Natural killer cell (primary cell): ENCODE measurements around the gene WFDC8. TPM values are rescaled to one million over a fixed set of nuclear protein-coding genes. Genes with fewer than 3 reads are reported as not detected.
"Not testable (repeated sequence)": the region's sequence is repeated elsewhere in the genome, so short reads cannot be mapped to it uniquely, and the experiment has no call there.

Experiments used
- ATAC-seq, 3 donors: fragments of 150-1000 bp in 2 of 3; fragments of 200-7000 bp in 1 of 3; cut with Tn5 transposase; 1 replicate in 1 of 3; 2 replicates in 2 of 3; pipeline ENCODE4 v1.10.0; 2021; ENCODE audit warnings: mild to moderate bottlenecking in 2 of 3, moderate library complexity in 2 of 3
- DNase-seq, 2 donors: peaks; one replicate each; pipeline versions ENCODE4 v3.0.0 to v3.0.0-alpha.2; 2013 to 2021; ENCODE audit warnings: mixed read lengths in 1 of 2
- H3K27ac ChIP-seq: one replicate; pipeline ENCODE4 v1.5.1; 2013; ENCODE audit warnings: mild to moderate bottlenecking, low read length
- H3K27me3 ChIP-seq: one replicate; pipeline ENCODE4 v1.6.1; 2013; ENCODE audit warnings: low read length; ENCODE audit not compliant: control insufficient read depth, insufficient read depth
- H3K36me3 ChIP-seq: one replicate; pipeline ENCODE4 v1.6.1; 2013; ENCODE audit warnings: low read length; ENCODE audit not compliant: control insufficient read depth, insufficient read depth
- H3K4me1 ChIP-seq: one replicate; pipeline ENCODE4 v1.6.1; 2013; ENCODE audit warnings: low read length; ENCODE audit not compliant: control insufficient read depth, insufficient read depth
- H3K4me3 ChIP-seq: one replicate; pipeline ENCODE4 v1.5.1; 2013; ENCODE audit warnings: low read length
- H3K9me3 ChIP-seq: one replicate; pipeline ENCODE4 v1.6.1; 2013; ENCODE audit warnings: low read length; ENCODE audit not compliant: control insufficient read depth, insufficient read depth
- H3K27ac Mint-ChIP-seq, 2 donors: one replicate each; pipeline ENCODE4 v1.8.0; 2022; ENCODE audit warnings: mild to moderate bottlenecking in 2 of 2, mixed read lengths in 2 of 2, moderate library complexity in 1 of 2
- H3K27me3 Mint-ChIP-seq, 2 donors: one replicate each; pipeline ENCODE4 v1.8.0; 2022; ENCODE audit warnings: low read depth in 2 of 2, mixed read lengths in 2 of 2
- H3K36me3 Mint-ChIP-seq: one replicate; pipeline ENCODE4 v1.8.0; 2022; ENCODE audit warnings: mixed read lengths
- H3K4me1 Mint-ChIP-seq, 2 donors: one replicate each; pipeline ENCODE4 v1.8.0; 2022; ENCODE audit warnings: mixed read lengths in 2 of 2
- H3K4me3 Mint-ChIP-seq: one replicate; pipeline ENCODE4 v1.8.0; 2022; ENCODE audit warnings: mild to moderate bottlenecking, moderate library complexity, mixed read lengths
- H3K9me3 Mint-ChIP-seq, 2 donors: one replicate each; pipeline ENCODE4 v1.8.0; 2022; ENCODE audit warnings: mixed read lengths in 2 of 2
- CTCF ChIP-seq: fragments of 200-600 bp; IDR thresholded peaks from one replicate; pipeline ENCODE4 v1.8.0; 2022; ENCODE audit warnings: antibody characterized with exemption
- whole genome bisulfite sequencing: methylation state at CpG from one replicate; pipeline ENCODE4 v1.1.7; 2013; ENCODE audit warnings: missing lambda C conversion rate; ENCODE audit not compliant: insufficient coverage; 5-methylcytosine and 5-hydroxymethylcytosine counted together
- intact Hi-C: fragments of 100-400 bp; cut with micrococcal nuclease; formaldehyde crosslinking; loops from one replicate; pipeline ENCODE4 v1.14.2; 2022
- total RNA-seq, 4 donors: library from RNA; stranded (reverse); fragments of 120-200 nt in 1 of 4; gene quantifications; one replicate each; pipeline versions ENCODE4 v1.2.3 to v1.2.4, GENCODE V29; 2013 to 2022

The WFDC8 gene
- total RNA-seq, 3 donors from 2014 or later (not counting 1 experiment from before 2014, with no cell fraction given) = not detected

DNA sequence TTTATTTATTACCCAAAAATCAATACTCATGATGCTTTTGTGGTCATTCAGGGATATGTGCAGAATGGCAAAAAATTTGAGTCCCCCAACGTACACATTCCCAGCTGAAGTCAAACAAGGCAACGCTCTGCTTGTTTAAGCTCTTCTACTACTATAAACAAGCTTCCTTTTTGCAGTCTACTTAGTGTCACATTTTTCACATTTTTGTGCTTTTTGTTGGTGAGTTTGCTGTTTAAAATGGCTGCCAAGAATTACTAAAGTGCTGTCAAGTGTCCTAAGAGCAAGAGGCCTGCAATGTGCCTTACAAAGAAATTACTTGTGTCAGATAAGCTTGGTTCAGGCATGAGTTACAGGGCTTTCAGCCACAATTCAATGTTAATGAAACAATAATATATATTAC is 2.1 kb downstream of the WFDC8 start:
- H3K36me3 ChIP-seq = no peaks in the 10 kb centered on the region
- DNase-seq = no peak

GRCh38 chr20:45575931-45576330 is 3.2 kb downstream of the WFDC8 start:
- no peaks in the 10 kb centered on the region for H3K9me3 Mint-ChIP-seq
- intact Hi-C loops = no loop called here

More for the DNA sequence above, 2.1 kb downstream of the WFDC8 start:
- Histone ChIP-seq H3K9me3 (no peaks in the 10 kb centered on the region), H3K4me1 (no peaks in the 10 kb centered on the region), H3K27me3 (peaks cover 2% of the 10 kb centered on the region), H3K27ac (no peak overlapping the region), H3K4me3 (no peak overlapping the region)
- TF ChIP-seq CTCF = no peak
- peaks cover 18 to 45% of the 10 kb centered on the region in 2 donors for H3K27me3 Mint-ChIP-seq
- H3K27ac Mint-ChIP-seq = no peak overlapping the region
- no peaks in the 10 kb centered on the region for H3K9me3 Mint-ChIP-seq
- no peak overlapping the region for H3K4me3 Mint-ChIP-seq
- H3K4me1 Mint-ChIP-seq = no peaks in the 10 kb centered on the region
- no peak for ATAC-seq
- no CpG with 5 or more reads among the region's 2 CpGs for WGBS
- intact Hi-C loops = no loop called here
- H3K36me3 Mint-ChIP-seq = no peaks in the 10 kb centered on the region

DNA sequence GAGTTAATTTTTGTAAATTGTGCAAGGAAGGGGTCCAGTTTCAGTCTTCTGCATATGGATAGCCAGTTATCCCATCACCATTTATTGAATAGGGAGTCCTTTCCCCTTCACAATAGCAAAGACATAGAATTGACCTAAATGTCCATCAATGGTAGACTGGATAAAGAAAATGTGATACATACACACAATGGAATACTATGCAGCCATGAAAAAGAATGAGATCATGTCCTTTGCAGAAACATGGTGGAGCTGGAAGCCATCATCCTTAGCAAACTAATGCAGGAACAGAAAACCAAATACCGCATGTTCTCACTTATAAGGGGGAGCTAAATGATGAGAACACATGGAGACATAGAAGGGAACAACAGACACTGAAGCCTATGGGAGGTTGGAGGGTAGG is 9.4 kb downstream of the WFDC8 start:
- DNase-seq, H3K27me3 ChIP-seq, H3K36me3 Mint-ChIP-seq, H3K4me1 Mint-ChIP-seq, H3K36me3 ChIP-seq, intact Hi-C loops, H3K4me3 Mint-ChIP-seq, H3K27ac ChIP-seq, H3K9me3 ChIP-seq, H3K27ac Mint-ChIP-seq, H3K4me3 ChIP-seq, H3K4me1 ChIP-seq, ATAC-seq, H3K9me3 Mint-ChIP-seq: not testable (repeated sequence)
- H3K27me3 Mint-ChIP-seq = peaks cover 18 to 26% of the 10 kb centered on the region in 2 donors
- 100% methylated on average over 1 of the region's 1 CpG for WGBS

More at GRCh38 chr20:45575931-45576330, 3.2 kb downstream of the WFDC8 start:
- Mint-ChIP-seq H3K27ac (no peak overlapping the region), H3K27me3 (peaks cover 22 to 43% of the 10 kb centered on the region in 2 donors), H3K4me3 (no peak overlapping the region), H3K36me3 (no peaks in the 10 kb centered on the region), H3K4me1 (no peaks in the 10 kb centered on the region)
- WGBS = 80% methylated on average over 1 of the region's 3 CpGs
- no peak for ATAC-seq
- no peak for TF ChIP-seq CTCF
- Histone ChIP-seq H3K27me3 (peaks cover 2% of the 10 kb centered on the region), H3K4me3 (no peak overlapping the region), H3K36me3 (no peaks in the 10 kb centered on the region), H3K9me3 (no peaks in the 10 kb centered on the region), H3K4me1 (no peaks in the 10 kb centered on the region), H3K27ac (no peak overlapping the region)
- no peak for DNase-seq

GRCh38 chr20:45564760-45565276 is 14.3 kb downstream of the WFDC8 start:
- no peak overlapping the region for H3K27ac Mint-ChIP-seq
- H3K9me3 ChIP-seq = no peaks in the 10 kb centered on the region
- no peaks in the 10 kb centered on the region for H3K4me1 Mint-ChIP-seq

More at GRCh38 chr20:45564760-45565276, 14.3 kb downstream of the WFDC8 start:
- Histone ChIP-seq H3K36me3 (no peaks in the 10 kb centered on the region), H3K27ac (no peak overlapping the region), H3K4me1 (no peaks in the 10 kb centered on the region), H3K27me3 (peaks cover 5% of the 10 kb centered on the region), H3K4me3 (no peak overlapping the region)
- Mint-ChIP-seq H3K27me3 (peaks cover 20 to 26% of the 10 kb centered on the region in 2 donors), H3K36me3 (no peaks in the 10 kb centered on the region), H3K9me3 (peaks cover 0 to 3% of the 10 kb centered on the region in 2 donors), H3K4me3 (no peak overlapping the region)
- no peak for TF ChIP-seq CTCF
- 86% methylated on average over 1 of the region's 2 CpGs for WGBS
- intact Hi-C loops = no loop called here
- ATAC-seq (no peak), DNase-seq (no peak)
